Liver (tissue), 3 donors: ENCODE data around the gene KSR2.

Experiments
- GABPA ChIP-seq, 2 donors: IDR thresholded peaks in 1 of 2; conservative IDR thresholded peaks in 1 of 2; 2 replicates each; pipeline ENCODE4 v1.6.1; 2016; ENCODE audit warnings: antibody characterized with exemption in 2 of 2, mild to moderate bottlenecking in 1 of 2, moderate library complexity in 1 of 2
- HNF4A ChIP-seq, 2 donors: conservative IDR thresholded peaks; 2 replicates each; pipeline ENCODE4 v1.6.1; 2016; ENCODE audit warnings: antibody characterized with exemption in 2 of 2, mild to moderate bottlenecking in 2 of 2
- RAD21 ChIP-seq, 2 donors: IDR thresholded peaks; 2 replicates each; pipeline ENCODE4 v1.6.1; 2016; ENCODE audit warnings: antibody characterized with exemption in 2 of 2, mild to moderate bottlenecking in 2 of 2
- RXRA ChIP-seq, 2 donors: IDR thresholded peaks; 2 replicates each; pipeline ENCODE4 v1.6.1; 2017 to 2018; ENCODE audit warnings: antibody characterized with exemption in 2 of 2, mild to moderate bottlenecking in 1 of 2
- SP1 ChIP-seq: IDR thresholded peaks from 2 replicates; pipeline ENCODE4 v1.6.1; 2018; ENCODE audit warnings: antibody characterized with exemption, mild to moderate bottlenecking
- TF ChIP-seq, protein P1 (sequence below): fragments of 150-350 bp; IDR thresholded peaks from 2 replicates; pipeline ENCODE4 v1.5.1; 2017; ENCODE audit warnings: improper control_type of control experiment, low read depth, low read length; ENCODE audit not compliant: missing input control
- TF ChIP-seq, protein P2 (sequence below): IDR thresholded peaks from 2 replicates; pipeline ENCODE4 v1.6.1; 2016; ENCODE audit warnings: antibody characterized with exemption
- donor health status: healthy.
- donor health status: healthy.

DNA sequence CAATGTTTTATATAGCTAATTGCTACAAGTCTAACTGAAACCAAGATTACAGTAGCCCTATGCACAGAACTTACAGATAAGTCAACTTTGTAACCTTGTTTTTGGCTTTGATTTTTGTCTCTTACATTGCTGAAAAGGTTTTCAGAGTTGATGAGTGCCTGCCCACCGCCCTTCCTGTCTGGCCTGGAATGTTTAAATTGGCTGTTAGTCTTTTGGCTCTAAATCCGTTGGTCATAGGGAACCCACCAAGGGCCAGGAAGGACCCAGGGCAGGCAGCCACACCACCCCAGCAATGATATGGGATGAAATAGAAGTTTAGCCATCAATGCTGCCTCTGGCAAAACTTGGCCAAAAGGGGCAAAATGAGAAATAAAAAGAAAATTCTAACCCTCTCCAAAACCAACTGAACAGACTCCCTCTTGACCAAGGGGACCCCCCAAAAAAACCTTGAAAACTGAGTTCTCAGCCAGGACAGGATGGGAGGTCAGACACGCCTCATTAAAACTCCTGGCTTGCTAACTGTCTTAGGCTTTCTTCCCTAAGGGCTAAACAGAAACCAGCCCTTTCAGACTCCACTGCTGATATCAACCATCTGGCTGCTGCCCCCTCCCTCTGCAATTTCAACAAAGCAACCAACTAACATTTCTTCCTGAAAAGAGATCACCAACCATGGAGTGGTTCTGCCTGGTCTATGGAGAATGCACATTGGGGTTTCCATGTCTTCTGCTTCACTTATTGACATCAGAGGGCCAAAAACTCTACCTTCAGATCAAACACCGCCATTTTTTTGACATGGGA, 365.3 kb downstream of the KSR2 start:
- TF ChIP-seq, protein P1, sequence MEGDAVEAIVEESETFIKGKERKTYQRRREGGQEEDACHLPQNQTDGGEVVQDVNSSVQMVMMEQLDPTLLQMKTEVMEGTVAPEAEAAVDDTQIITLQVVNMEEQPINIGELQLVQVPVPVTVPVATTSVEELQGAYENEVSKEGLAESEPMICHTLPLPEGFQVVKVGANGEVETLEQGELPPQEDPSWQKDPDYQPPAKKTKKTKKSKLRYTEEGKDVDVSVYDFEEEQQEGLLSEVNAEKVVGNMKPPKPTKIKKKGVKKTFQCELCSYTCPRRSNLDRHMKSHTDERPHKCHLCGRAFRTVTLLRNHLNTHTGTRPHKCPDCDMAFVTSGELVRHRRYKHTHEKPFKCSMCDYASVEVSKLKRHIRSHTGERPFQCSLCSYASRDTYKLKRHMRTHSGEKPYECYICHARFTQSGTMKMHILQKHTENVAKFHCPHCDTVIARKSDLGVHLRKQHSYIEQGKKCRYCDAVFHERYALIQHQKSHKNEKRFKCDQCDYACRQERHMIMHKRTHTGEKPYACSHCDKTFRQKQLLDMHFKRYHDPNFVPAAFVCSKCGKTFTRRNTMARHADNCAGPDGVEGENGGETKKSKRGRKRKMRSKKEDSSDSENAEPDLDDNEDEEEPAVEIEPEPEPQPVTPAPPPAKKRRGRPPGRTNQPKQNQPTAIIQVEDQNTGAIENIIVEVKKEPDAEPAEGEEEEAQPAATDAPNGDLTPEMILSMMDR, result no peak
- TF ChIP-seq, protein P2, sequence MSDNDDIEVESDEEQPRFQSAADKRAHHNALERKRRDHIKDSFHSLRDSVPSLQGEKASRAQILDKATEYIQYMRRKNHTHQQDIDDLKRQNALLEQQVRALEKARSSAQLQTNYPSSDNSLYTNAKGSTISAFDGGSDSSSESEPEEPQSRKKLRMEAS, result no peak
- TF ChIP-seq SP1 (no peak), RXRA (IDR thresholded peaks at IDR 0.05) (no peak), RAD21 (IDR thresholded peaks at IDR 0.05) (no peak), HNF4A (conservative IDR thresholded peaks at IDR 0.05) (no peak), GABPA (IDR thresholded peaks at IDR 0.05 in 1 of 2, conservative IDR thresholded peaks at IDR 0.05 in 1 of 2) (no peak)
